Epithelial cell of proximal tubule (primary cell): ENCODE data around the gene CCDC179. TPM values are rescaled to one million over a fixed set of nuclear protein-coding genes. Genes with fewer than 3 reads are reported as not detected.

Experiments used
- DNase-seq: peaks from one replicate; pipeline ENCODE4 v3.0.0-alpha.2; 2011; ENCODE audit warnings: low read depth
- H3K4me3 ChIP-seq: 2 replicates; pipeline ENCODE4 v1.5.1; 2011; ENCODE audit warnings: low read depth, mild to moderate bottlenecking, low read length
- total RNA-seq: library from RNA; depleted of rRNA; stranded (reverse); fragments of >200 nt; gene quantifications from 2 replicates; pipeline ENCODE4 v1.2.3, GENCODE V29; 2015
- TF ChIP-seq, protein P1 (sequence below): conservative IDR thresholded peaks from 2 replicates; pipeline ENCODE4 v1.5.1; 2012; ENCODE audit warnings: low read depth, mild to moderate bottlenecking, low read length

The CCDC179 gene
- total RNA-seq, 1 donor from 2014 or later, result not detected

DNA sequence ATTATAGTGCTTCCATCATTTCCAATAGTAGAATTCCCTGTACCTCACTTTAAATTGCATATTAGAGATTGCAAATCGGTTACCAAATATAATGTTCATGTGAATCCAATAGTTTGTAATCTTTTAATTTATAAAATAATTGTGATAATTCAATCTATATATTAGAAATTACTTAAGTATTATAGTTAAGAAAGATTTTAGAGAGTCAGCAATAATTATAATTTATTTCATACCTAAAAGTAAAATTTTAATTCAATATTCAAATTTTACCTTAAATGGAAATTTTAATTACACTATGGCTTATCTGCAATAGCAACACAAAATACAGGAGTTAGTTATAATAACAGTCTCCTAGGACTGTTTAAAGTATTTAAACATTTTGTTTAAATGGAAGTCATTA lies 13.5 kb downstream of the CCDC179 start:
- TF ChIP-seq, protein P1, sequence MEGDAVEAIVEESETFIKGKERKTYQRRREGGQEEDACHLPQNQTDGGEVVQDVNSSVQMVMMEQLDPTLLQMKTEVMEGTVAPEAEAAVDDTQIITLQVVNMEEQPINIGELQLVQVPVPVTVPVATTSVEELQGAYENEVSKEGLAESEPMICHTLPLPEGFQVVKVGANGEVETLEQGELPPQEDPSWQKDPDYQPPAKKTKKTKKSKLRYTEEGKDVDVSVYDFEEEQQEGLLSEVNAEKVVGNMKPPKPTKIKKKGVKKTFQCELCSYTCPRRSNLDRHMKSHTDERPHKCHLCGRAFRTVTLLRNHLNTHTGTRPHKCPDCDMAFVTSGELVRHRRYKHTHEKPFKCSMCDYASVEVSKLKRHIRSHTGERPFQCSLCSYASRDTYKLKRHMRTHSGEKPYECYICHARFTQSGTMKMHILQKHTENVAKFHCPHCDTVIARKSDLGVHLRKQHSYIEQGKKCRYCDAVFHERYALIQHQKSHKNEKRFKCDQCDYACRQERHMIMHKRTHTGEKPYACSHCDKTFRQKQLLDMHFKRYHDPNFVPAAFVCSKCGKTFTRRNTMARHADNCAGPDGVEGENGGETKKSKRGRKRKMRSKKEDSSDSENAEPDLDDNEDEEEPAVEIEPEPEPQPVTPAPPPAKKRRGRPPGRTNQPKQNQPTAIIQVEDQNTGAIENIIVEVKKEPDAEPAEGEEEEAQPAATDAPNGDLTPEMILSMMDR, result no peak
- no peak overlapping the region for H3K4me3 ChIP-seq
- DNase-seq, result no peak

DNA sequence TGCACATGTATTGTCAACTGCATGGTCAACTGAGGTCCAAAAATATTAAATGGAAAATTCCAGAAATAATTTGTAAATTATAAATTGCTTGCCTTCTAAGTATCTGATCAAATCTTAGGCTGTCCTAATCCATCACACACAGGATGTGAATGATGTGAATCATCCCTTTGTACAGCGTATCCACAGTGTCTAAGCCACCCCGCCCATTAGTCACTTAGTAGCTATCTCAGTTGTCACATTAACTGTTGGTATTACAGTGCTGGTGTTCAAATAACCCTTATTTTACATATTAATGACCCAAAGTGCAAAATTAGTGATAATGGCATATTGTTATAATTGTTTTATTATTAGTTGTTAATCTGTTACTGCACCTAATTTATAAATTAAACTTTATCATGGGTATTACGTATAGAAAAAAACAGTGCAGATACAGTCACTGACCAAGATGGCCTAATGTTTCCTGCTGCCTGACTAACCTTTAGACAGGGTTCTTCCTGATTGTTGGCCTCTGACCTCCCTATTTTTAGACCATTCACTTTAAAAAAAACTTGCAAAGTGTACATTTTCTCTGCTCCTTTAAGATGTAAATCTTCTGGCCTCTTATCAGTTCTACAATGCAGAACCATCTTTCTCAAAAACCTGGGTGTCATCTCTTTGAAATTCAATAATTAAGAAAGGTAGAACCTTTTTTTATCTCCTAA lies 27.8 kb downstream of the CCDC179 start:
- peak; percentile 6 for DNase-seq
- H3K4me3 ChIP-seq, result no peak overlapping the region
- TF ChIP-seq, protein P1, result no peak

DNA sequence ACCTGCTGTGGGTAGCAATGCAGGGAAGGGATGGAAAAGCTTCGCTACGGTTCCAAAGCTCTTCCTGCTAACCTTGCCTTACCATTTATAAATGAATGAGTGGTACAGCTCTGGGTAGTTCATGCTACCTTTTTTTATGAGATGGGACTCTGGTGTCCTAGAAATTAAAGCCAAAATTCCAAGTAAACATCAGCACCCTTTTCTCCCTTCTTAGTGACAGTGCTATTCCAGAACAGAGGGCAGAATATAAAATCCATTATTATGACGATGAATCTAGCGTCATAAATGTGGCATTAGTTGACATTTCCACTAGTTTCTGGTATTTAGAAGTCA lies 30.2 kb downstream of the CCDC179 start:
- H3K4me3 ChIP-seq, result peak overlapping the region; percentile 42
- no peak for DNase-seq
- TF ChIP-seq, protein P1, result no peak

DNA sequence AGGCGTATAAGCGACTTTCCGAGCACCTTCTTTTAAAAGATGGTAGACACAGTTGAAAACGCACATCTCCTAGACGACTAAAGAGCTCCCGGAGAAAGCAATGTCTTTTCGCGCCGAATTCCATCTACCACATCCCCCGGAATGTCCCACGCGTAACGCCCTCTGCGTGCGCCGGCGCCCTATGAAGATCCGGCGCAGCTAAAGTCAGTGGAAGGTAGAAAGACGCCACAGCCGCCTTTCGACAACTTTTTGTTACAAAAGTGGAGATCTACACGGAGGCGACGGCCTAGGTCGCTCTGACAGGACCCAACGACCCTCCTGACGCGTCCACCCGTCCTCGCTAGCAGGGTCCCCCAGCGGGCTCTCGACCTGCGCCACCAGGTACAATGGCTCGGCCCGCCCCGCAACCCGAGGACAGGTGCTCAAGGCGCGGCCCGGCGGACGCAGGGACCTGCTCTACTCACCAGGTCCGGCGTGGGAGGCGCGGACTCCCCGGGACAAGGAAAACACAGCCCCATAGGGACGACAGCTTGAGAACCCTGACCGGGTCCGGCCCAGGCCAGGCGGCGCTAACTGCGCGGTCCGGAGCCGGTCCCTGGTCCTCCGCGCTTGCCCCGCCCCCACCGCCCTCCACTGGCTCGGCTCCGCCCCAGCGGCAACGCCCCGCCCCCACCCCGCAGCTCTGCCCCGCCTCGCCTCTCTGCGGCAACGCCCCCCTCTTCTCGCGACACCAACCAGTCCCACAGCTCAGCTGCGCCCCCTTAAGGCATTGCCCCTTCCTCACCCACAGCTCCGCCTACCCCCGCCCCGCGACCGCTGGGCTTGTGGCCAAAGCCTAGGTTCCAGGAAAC lies 30.8 kb downstream of the CCDC179 start, which contains the start of gene SVIP:
Gene SVIP (minus strand): TSS at position 571 of the 851 bp plus-strand sequence. CDS start 53 bp downstream, at position 518.
- DNase-seq, result peak; percentile 39
- H3K4me3 ChIP-seq, result peak within 1 kb of the TSS; percentile 95
- TF ChIP-seq, protein P1, result peak; percentile 67

DNA sequence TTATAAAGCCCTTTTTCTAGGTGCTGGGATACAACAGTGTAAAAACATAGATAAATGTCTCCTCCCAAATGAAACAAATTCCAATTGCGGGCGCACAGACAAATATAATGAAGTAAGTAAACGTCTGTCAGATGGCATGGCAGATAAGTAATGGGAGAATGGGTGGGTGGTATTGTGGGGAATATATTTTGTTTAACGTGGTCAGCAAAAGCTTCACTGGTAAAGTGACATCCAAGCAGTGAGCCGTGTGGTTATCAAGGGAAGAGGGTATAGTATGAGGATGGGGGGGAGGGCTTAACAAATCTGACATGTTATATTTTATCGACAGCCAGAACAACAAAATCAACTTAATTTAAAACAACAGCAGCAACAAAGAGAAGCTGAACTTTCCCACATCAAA lies 31.9 kb downstream of the CCDC179 start:
- peak overlapping the region; percentile 95 for H3K4me3 ChIP-seq
- TF ChIP-seq, protein P1, result no peak
- no peak for DNase-seq

DNA sequence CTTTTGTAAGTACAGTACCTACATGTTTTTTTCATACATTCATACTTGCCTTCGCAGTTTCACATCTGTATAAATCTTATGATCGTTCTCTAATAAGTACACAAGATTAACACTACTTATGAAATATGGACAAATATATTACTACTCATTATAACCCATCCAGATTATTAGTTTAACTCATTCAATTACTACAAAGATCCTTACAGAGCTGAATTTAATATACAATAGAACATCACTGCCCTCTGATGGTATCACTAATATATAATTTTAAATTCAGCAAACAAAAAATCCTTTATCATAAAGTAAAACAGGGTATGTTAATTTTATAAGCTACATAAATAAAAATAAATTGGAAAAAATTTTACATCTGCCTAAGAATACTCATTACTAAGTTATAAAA lies 38.1 kb downstream of the CCDC179 start:
- no peak overlapping the region for H3K4me3 ChIP-seq
- TF ChIP-seq, protein P1, result no peak
- DNase-seq, result no peak

DNA sequence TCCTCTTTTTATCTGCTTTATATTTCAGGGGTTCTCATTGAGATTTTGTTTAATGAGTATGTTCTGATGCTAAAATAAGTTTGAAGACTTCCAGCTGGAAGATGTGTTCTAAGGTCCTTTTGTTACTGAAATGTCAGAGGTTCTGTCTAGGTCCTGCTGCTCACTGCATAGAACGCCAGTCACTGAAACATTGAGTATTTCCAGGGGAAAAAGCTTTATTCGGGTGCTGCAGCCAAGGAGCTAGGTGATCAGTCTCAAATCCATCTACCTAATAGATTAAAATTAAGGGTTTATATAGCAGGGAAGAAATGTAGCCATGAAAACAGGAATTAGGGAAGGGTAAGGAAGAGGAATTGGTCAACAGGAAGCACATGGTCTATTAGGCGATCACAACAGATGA lies 50.4 kb downstream of the CCDC179 start:
- DNase-seq, result no peak
- TF ChIP-seq, protein P1, result no peak
- no peak overlapping the region for H3K4me3 ChIP-seq
